H9 (cell line): ENCODE results near the gene ANKIB1. TPM values are rescaled to one million over a fixed set of nuclear protein-coding genes. Genes with fewer than 3 reads are reported as not detected.

ENCODE experiments used
- DNase-seq: peaks from one replicate; pipeline ENCODE4 v3.0.0-alpha.2; 2017
- H2AFZ ChIP-seq: one replicate; pipeline ENCODE4 v1.6.1; 2013; ENCODE audit warnings: mild to moderate bottlenecking, low read length, control low read depth, moderate library complexity
- H2AK5ac ChIP-seq: 2 replicates; pipeline ENCODE4 v1.6.1; 2013; ENCODE audit warnings: low read length, control low read depth, mixed read lengths; ENCODE audit not compliant: insufficient read length
- H2BK120ac ChIP-seq: one replicate; pipeline ENCODE4 v1.6.1; 2013; ENCODE audit warnings: low read depth, mild to moderate bottlenecking, low read length, control low read depth, inconsistent platforms; ENCODE audit not compliant: poor library complexity, severe bottlenecking
- H2BK12ac ChIP-seq: 2 replicates; pipeline ENCODE4 v1.6.1; 2013; ENCODE audit warnings: low read length, control low read depth, mixed read lengths, low read depth; ENCODE audit not compliant: insufficient read length
- H2BK15ac ChIP-seq: 2 replicates; pipeline ENCODE4 v1.6.1; 2013; ENCODE audit warnings: low read depth, low read length, control low read depth
- H2BK20ac ChIP-seq: one replicate; pipeline ENCODE4 v1.6.1; 2013; ENCODE audit warnings: low read depth, mild to moderate bottlenecking, low read length, control low read depth, inconsistent platforms; ENCODE audit not compliant: poor library complexity, severe bottlenecking
- H2BK5ac ChIP-seq: 2 replicates; pipeline ENCODE4 v1.6.1; 2013; ENCODE audit warnings: low read length, control low read depth, mixed read lengths; ENCODE audit not compliant: insufficient read length
- H3K14ac ChIP-seq: 2 replicates; pipeline ENCODE4 v1.6.1; 2013; ENCODE audit warnings: low read length, control low read depth; ENCODE audit not compliant: insufficient read depth
- H3K18ac ChIP-seq: 2 replicates; pipeline ENCODE4 v1.6.1; 2013; ENCODE audit warnings: low read depth, mild to moderate bottlenecking, mixed read lengths, low read length, control low read depth; ENCODE audit not compliant: insufficient read length
- H3K23ac ChIP-seq: 2 replicates; pipeline ENCODE4 v1.6.1; 2013; ENCODE audit warnings: low read length, control low read depth, mixed read lengths, low read depth; ENCODE audit not compliant: insufficient read length
- H3K23me2 ChIP-seq: 2 replicates; pipeline ENCODE4 v1.6.1; 2013; ENCODE audit warnings: low read depth, mild to moderate bottlenecking, mixed read lengths, low read length, control low read depth; ENCODE audit not compliant: insufficient read length, poor library complexity, severe bottlenecking
- H3K27ac ChIP-seq: 2 replicates; pipeline ENCODE4 v1.5.1; 2013; ENCODE audit warnings: low read length, control low read depth, mixed read lengths, low read depth; ENCODE audit not compliant: insufficient read length
- H3K27me3 ChIP-seq: 2 replicates; pipeline ENCODE4 v1.6.1; 2013; ENCODE audit warnings: low read length, control low read depth, inconsistent platforms; ENCODE audit not compliant: insufficient read depth
- H3K4ac ChIP-seq: 2 replicates; pipeline ENCODE4 v1.6.1; 2013; ENCODE audit warnings: low read depth, mild to moderate bottlenecking, control low read depth, inconsistent platforms, low read length, moderate library complexity
- H3K4me1 ChIP-seq: 2 replicates; pipeline ENCODE4 v1.6.1; 2013; ENCODE audit warnings: low read length, control low read depth, inconsistent platforms; ENCODE audit not compliant: insufficient read depth
- H3K4me2 ChIP-seq: 2 replicates; pipeline ENCODE4 v1.6.1; 2013; ENCODE audit warnings: low read length, control low read depth, mixed read lengths; ENCODE audit not compliant: insufficient read length, insufficient read depth
- H3K56ac ChIP-seq: 2 replicates; pipeline ENCODE4 v1.6.1; 2013; ENCODE audit warnings: low read depth, mild to moderate bottlenecking, mixed read lengths, low read length, control low read depth; ENCODE audit not compliant: insufficient read length
- H3K79me1 ChIP-seq: 2 replicates; pipeline ENCODE4 v1.6.1; 2013; ENCODE audit warnings: low read depth, mild to moderate bottlenecking, moderate library complexity, low read length, control low read depth, inconsistent platforms; ENCODE audit not compliant: insufficient read depth, poor library complexity, severe bottlenecking
- H3K79me2 ChIP-seq: 2 replicates; pipeline ENCODE4 v1.6.1; 2013; ENCODE audit warnings: low read length, control low read depth, inconsistent platforms; ENCODE audit not compliant: insufficient read depth
- H3K9ac ChIP-seq: 2 replicates; pipeline ENCODE4 v1.6.1; 2013; ENCODE audit warnings: low read length, control low read depth, mixed read lengths; ENCODE audit not compliant: insufficient read length; ENCODE audit errors: extremely low read depth
- H3K9me3 ChIP-seq: one replicate; pipeline ENCODE4 v1.6.1; 2013; ENCODE audit warnings: low read depth, low read length, inconsistent platforms; ENCODE audit not compliant: control insufficient read depth
- H3T11ph ChIP-seq: one replicate; pipeline ENCODE4 v1.6.1; 2013; ENCODE audit warnings: mild to moderate bottlenecking, low read length, control low read depth, inconsistent platforms
- H4K20me1 ChIP-seq: one replicate; pipeline ENCODE4 v1.6.1; 2013; ENCODE audit not compliant: control insufficient read depth, insufficient read length, insufficient read depth
- H4K5ac ChIP-seq: 2 replicates; pipeline ENCODE4 v1.6.1; 2013; ENCODE audit warnings: low read depth, mild to moderate bottlenecking, mixed read lengths, low read length, control low read depth; ENCODE audit not compliant: insufficient read length
- H4K8ac ChIP-seq: replicated peaks from 2 replicates; pipeline ENCODE4 v1.6.1; 2013; ENCODE audit warnings: low read length, control low read depth, mixed read lengths, low read depth; ENCODE audit not compliant: insufficient read length
- H4K91ac ChIP-seq: 2 replicates; pipeline ENCODE4 v1.6.1; 2013; ENCODE audit warnings: low read depth, mild to moderate bottlenecking, moderate library complexity, mixed read lengths, low read length, control low read depth; ENCODE audit not compliant: insufficient read length
- H3K27ac Mint-ChIP-seq, 3 experiments: 2 replicates in 2 of 3; 3 replicates in 1 of 3; pipeline ENCODE4 v1.8.0; 2020 to 2021; ENCODE audit warnings: mixed read lengths in 3 of 3, mild to moderate bottlenecking in 1 of 3, moderate library complexity in 1 of 3
- H3K27me3 Mint-ChIP-seq: 2 replicates; pipeline ENCODE4 v1.8.0; 2021; ENCODE audit warnings: low read depth, mild to moderate bottlenecking, moderate library complexity, mixed read lengths
- H3K36me3 Mint-ChIP-seq, 3 experiments: 2 replicates in 2 of 3; 3 replicates in 1 of 3; pipeline ENCODE4 v1.8.0; 2020 to 2021; ENCODE audit warnings: low read depth in 3 of 3, mixed read lengths in 3 of 3; ENCODE audit not compliant: insufficient read depth in 1 of 3
- H3K4me1 Mint-ChIP-seq, 2 experiments: 2 replicates each; pipeline ENCODE4 v1.8.0; 2020; ENCODE audit warnings: mixed read lengths in 2 of 2
- H3K4me3 Mint-ChIP-seq, 2 experiments: 2 replicates in 1 of 2; 3 replicates in 1 of 2; pipeline ENCODE4 v1.8.0; 2020 to 2021; ENCODE audit warnings: mild to moderate bottlenecking in 2 of 2, mixed read lengths in 2 of 2, moderate library complexity in 1 of 2
- H3K9me3 Mint-ChIP-seq, 2 experiments: 2 replicates in 1 of 2; 3 replicates in 1 of 2; pipeline ENCODE4 v1.8.0; 2020; ENCODE audit warnings: mild to moderate bottlenecking in 2 of 2, mixed read lengths in 2 of 2, moderate library complexity in 1 of 2
- WGBS: extraction: QIAGEN DNeasy Blood & Tissue Kit; methylation state at CpG from one replicate; pipeline ENCODE4 v1.1.7; 2013; ENCODE audit warnings: missing lambda C conversion rate, low lambda C conversion rate, mixed read lengths; ENCODE audit not compliant: insufficient read length; ENCODE audit errors: extremely low coverage; 5-methylcytosine and 5-hydroxymethylcytosine counted together
- total RNA-seq: library from RNA; stranded (reverse); gene quantifications from 2 replicates; pipeline ENCODE4 v1.2.1, GENCODE V29; 2021
- TF ChIP-seq, protein P1 (sequence below): fragments of 200-600 bp; sonication (generic); conservative IDR thresholded peaks from 3 replicates; pipeline ENCODE4 v1.8.0; 2021; ENCODE audit warnings: antibody characterized with exemption, mild to moderate bottlenecking

Gene ANKIB1
- total RNA-seq, 1 experiment from 2014 or later, result 42.0 TPM

DNA sequence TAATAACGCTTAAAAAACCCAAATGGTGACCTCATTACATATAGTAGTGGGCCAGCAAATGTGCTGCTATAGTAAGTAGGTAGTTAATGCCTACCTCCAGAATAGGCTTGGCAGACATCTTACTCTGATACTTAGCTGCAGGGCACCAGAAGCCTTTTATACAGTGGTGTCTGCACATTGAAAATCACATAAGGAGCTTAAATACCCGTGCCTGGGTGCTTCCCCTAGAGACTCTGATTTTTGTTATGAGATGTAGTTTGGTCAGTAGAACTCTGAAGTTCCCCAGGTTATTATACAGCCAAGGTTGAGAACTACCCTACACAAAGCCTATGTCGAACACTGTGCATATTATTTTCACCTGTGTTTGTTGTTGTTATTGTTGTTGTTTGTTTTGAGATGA, 47.2 kb downstream of the ANKIB1 start:
- no peak overlapping the region for H2AFZ ChIP-seq
- no peak overlapping the region for H3K4me2 ChIP-seq
- no peak overlapping the region for H2BK120ac ChIP-seq
- no peak overlapping the region for H4K8ac ChIP-seq
- H3K79me2 ChIP-seq, result peaks cover 1% of the 10 kb centered on the region; the same call in 1 of the 2 replicates
- no peaks in the 10 kb centered on the region for H3K4me1 ChIP-seq
- no peak for DNase-seq
- H3K4ac ChIP-seq, result no peak overlapping the region
- TF ChIP-seq, protein P1, sequence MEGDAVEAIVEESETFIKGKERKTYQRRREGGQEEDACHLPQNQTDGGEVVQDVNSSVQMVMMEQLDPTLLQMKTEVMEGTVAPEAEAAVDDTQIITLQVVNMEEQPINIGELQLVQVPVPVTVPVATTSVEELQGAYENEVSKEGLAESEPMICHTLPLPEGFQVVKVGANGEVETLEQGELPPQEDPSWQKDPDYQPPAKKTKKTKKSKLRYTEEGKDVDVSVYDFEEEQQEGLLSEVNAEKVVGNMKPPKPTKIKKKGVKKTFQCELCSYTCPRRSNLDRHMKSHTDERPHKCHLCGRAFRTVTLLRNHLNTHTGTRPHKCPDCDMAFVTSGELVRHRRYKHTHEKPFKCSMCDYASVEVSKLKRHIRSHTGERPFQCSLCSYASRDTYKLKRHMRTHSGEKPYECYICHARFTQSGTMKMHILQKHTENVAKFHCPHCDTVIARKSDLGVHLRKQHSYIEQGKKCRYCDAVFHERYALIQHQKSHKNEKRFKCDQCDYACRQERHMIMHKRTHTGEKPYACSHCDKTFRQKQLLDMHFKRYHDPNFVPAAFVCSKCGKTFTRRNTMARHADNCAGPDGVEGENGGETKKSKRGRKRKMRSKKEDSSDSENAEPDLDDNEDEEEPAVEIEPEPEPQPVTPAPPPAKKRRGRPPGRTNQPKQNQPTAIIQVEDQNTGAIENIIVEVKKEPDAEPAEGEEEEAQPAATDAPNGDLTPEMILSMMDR, result no peak
- no peak overlapping the region for H2AK5ac ChIP-seq
- no peak overlapping the region for H2BK5ac ChIP-seq
- WGBS, result no CpG with 5 or more reads among the region's 3 CpGs
- Mint-ChIP-seq H3K27me3 (no peaks in the 10 kb centered on the region), H3K9me3 (no peaks in the 10 kb centered on the region), H3K4me1 (peaks cover 18 to 25% of the 10 kb centered on the region in 2 experiments), H3K27ac (peak overlapping the region in 2 of 3 experiments; percentile 32 to 59; a peak in 1 of 7 replicates), H3K36me3 (peaks cover 0 to 6% (median under 1%) of the 10 kb centered on the region in 3 experiments; a peak in 1 of 7 replicates), H3K4me3 (no peak overlapping the region)
- no peak overlapping the region for H3K14ac ChIP-seq
- no peaks in the 10 kb centered on the region for H3K27me3 ChIP-seq
- no peak overlapping the region for H3K27ac ChIP-seq
- no peak overlapping the region for H3K23ac ChIP-seq
- H2BK15ac ChIP-seq, result no peak overlapping the region
- H3K23me2 ChIP-seq, result no peaks in the 10 kb centered on the region
- H3K9me3 ChIP-seq, result no peaks in the 10 kb centered on the region
- no peak overlapping the region for H3K9ac ChIP-seq
- no peak overlapping the region for H4K5ac ChIP-seq
- H2BK20ac ChIP-seq, result no peak overlapping the region
- H4K91ac ChIP-seq, result no peak overlapping the region
- H2BK12ac ChIP-seq, result no peak overlapping the region
- H3K79me1 ChIP-seq, result no peaks in the 10 kb centered on the region
- no peak overlapping the region for H3T11ph ChIP-seq
- H4K20me1 ChIP-seq, result no peaks in the 10 kb centered on the region
- H3K56ac ChIP-seq, result no peak overlapping the region
- no peak overlapping the region for H3K18ac ChIP-seq
